ENCODE measurements around the gene REXO1. TPM values are rescaled to one million over a fixed set of nuclear protein-coding genes. Genes with fewer than 3 reads are reported as not detected.

Gene REXO1
- total and polyA plus RNA-seq, 2 experiments from 2014 or later = 20.2 to 90.1 TPM

- Mint-ChIP-seq H3K27me3 (ENCODE audit: insufficient read depth, low read depth, poor library complexity) (peaks cover 46% of the 10 kb centered on the region), H3K4me1 (peaks cover 9% of the 10 kb centered on the region), H3K27ac (no peak overlapping the region), H3K4me3 (no peak overlapping the region; the same call in 2 of the 3 replicates), H3K36me3 (ENCODE audit: low read depth) (peaks cover 5% of the 10 kb centered on the region; the same call in 1 of the 3 replicates), H3K9me3 (peaks cover 26% of the 10 kb centered on the region)
- Histone ChIP-seq H2AFZ (no peak overlapping the region), H3K4me2 (no peak overlapping the region), H3K9me2 (ENCODE audit: insufficient read depth) (no peaks in the 10 kb centered on the region), H3K4me1 (ENCODE audit: insufficient read depth) (peaks cover 14% of the 10 kb centered on the region), H3K27me3 (ENCODE audit: insufficient read depth) (peaks cover 52% of the 10 kb centered on the region), H3K79me2 (replicated peaks; ENCODE audit: insufficient read depth) (no peaks in the 10 kb centered on the region), H3K4me3 (no peak overlapping the region), H4K20me1 (replicated peaks; ENCODE audit: insufficient read depth) (no peaks in the 10 kb centered on the region; the same call in 1 of the 2 replicates), H3K36me3 (ENCODE audit: insufficient read depth) (no peaks in the 10 kb centered on the region), H3K27ac (ENCODE audit: low read depth) (no peak overlapping the region), H3F3A (replicated peaks; ENCODE audit: low read depth) (peaks cover 4% of the 10 kb centered on the region; the same call in 1 of the 2 replicates)
- ATAC-seq (no peak), DNase-seq (ENCODE audit: low spot score) (no peak)
- no peak for TF ChIP-seq ZNF331 (CRISPR knock-in tag; IDR thresholded peaks at IDR 0.05; ENCODE audit: low read depth)
- TF ChIP-seq STAT1 (IDR thresholded peaks at IDR 0.05; ENCODE audit: unreplicated experiment) = no peak
- TF ChIP-seq CREB1 (CRISPR knock-in tag; IDR thresholded peaks at IDR 0.05; ENCODE audit: low read depth) = no peak
- no peak for TF ChIP-seq POLR2AphosphoS5 (IDR thresholded peaks at IDR 0.05; ENCODE audit: low read depth)
- TF ChIP-seq EZH2phosphoT487 (IDR thresholded peaks at IDR 0.05; ENCODE audit: unreplicated experiment) = no peak
- no peak for TF ChIP-seq NANOG (IDR thresholded peaks at IDR 0.05; ENCODE audit: borderline replicate concordance)
- no peak for TF ChIP-seq REST (IDR thresholded peaks at IDR 0.05; ENCODE audit: unreplicated experiment)
- TF ChIP-seq JUNB (IDR thresholded peaks at IDR 0.05; ENCODE audit: unreplicated experiment) = no peak
- TF ChIP-seq ETS1 (IDR thresholded peaks at IDR 0.05) = no peak
- no peak for TF ChIP-seq ZNF114 (CRISPR knock-in tag; IDR thresholded peaks at IDR 0.05)
- TF ChIP-seq ZNF462 (CRISPR knock-in tag; IDR thresholded peaks at IDR 0.05) = no peak
- no peak for TF ChIP-seq EZH2 (IDR thresholded peaks at IDR 0.05; ENCODE audit: low read depth, unreplicated experiment)
- no peak for TF ChIP-seq CTCF (conservative IDR thresholded peaks at IDR 0.05; ENCODE audit: low read depth in 2 of 2)
These were observed 64.4 kb downstream of the REXO1 start for GRCh38 chr19:1783874-1784273.
